Iris pigment epithelial cell (primary cell): Measurements from ENCODE around the gene CEACAM20.
"Not testable (repeated sequence)": the region's sequence is repeated elsewhere in the genome, so short reads cannot be mapped to it uniquely, and the experiment has no call there.

ENCODE experiments used
- DNase-seq: peaks from one replicate; pipeline ENCODE4 v3.0.0-alpha.2; 2011; ENCODE audit warnings: low read depth

Gene CEACAM20

GRCh38 chr19:44529536-44529935 is at the start of gene CEACAM20:
TSS of gene CEACAM20 (minus strand) at chr19:44529675. CDS start at chr19:44529509, 166 bp downstream.
- no peak for DNase-seq

DNA sequence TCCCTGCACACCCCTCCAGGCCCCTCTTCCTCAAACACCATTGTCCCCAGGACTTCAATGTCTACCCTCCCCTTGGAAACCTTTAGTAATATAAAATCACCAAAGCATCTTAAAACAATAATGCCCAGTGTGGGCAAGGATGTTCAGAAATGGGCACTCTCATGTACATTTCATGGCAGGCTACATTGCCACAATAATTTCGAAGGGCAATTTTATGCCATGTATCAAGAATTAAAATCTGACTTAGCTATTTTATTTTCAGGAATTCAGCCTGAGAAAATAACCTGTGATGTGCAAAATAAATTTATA is 48.0 kb upstream of the CEACAM20 start:
- DNase-seq, result no peak

- peak; percentile 47 for DNase-seq
Measured at GRCh38 chr19:44576843-44577565, 47.5 kb upstream of the CEACAM20 start.

GRCh38 chr19:44575116-44575700 is 45.7 kb upstream of the CEACAM20 start:
- DNase-seq, result no peak

DNA sequence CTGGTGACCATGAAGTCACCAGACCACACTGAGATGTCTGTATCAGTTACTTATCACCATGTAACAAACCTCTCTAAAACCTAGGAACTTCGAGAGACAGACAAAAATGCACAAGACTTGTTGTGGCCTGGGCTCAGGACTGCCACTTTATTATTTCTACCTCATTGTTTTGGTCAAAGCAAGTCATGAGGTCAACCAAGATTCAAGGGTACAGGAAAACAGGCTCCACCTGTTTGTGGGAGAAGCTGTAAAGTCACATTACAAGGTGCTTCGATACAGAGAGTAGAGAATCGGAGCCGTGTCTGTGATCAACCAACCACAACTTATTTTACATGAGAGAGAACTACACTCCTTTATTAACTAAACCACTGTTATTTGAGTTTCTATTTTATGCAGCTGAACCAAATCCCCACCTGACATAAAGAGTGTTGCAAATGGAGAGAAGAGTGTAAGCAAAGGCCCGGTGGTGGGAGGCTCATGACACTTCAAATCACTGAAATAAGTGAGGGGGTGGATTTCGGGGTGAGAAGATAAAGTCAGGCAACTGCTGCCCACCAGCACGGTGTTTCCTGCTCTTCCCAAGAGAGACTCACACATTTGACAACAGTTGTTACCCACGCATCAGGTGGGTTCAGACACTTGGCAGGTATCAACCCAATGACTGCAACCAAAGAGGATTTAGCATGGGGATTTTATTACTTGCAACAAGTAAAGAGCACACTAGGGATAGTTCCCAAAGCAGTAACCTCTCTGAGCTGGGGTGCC is 44.9 kb upstream of the CEACAM20 start:
- no peak for DNase-seq

DNA sequence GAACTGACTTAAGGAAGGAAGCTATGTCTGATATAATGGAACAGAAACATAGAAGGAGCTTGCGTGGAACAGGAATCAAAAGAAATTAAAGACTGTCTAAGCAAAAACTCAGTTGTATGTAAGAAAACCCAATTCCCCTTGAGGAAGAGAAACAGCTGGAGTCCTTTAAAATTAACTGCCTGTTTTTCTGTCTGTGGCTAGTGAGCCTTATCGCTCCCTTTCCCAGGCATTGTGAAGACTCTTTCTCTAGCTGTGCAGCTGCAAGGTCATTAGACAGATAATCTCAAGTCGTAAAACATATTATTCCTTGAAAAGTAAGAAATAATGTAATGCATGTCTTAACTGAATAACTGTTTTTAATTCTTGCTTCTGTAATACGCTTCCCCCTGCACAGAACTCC is 44.2 kb upstream of the CEACAM20 start:
- no peak for DNase-seq

DNA sequence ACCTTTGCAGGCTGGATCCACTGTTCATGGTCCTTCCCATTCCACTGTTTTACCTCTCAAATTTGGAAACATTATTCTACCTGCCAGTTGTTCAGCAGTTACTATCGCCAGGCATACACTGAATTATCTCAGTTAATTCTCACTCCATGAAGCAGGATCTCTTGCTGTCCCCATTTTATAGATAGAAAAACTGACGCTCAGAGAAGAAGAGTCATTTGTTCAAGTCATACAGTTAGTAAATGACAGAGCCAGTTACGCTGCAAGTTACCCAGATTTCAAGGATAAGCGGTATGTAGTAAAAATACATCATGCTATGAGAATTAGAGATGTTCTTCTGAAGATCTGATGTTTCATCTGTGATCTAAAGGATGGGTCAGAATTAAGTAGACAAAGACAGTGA is 43.7 kb upstream of the CEACAM20 start:
- DNase-seq, result no peak

DNA sequence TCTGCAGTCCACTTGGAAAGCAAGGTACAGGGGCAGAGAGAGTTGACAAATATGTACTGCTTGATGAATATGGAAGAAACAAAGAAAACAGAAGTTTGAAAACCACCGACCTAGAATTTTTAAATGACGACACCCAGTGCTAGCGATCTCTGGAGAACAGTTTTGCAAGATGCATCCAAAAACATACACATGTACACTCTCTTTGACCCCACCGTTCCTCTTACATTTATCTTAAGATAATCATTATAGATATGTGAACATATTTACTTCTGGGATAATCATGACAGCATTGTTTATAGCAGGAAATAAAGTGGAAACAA is 43.1 kb upstream of the CEACAM20 start:
- no peak for DNase-seq

- DNase-seq, result no peak
Measured at GRCh38 chr19:44571830-44572580, 42.5 kb upstream of the CEACAM20 start.

DNA sequence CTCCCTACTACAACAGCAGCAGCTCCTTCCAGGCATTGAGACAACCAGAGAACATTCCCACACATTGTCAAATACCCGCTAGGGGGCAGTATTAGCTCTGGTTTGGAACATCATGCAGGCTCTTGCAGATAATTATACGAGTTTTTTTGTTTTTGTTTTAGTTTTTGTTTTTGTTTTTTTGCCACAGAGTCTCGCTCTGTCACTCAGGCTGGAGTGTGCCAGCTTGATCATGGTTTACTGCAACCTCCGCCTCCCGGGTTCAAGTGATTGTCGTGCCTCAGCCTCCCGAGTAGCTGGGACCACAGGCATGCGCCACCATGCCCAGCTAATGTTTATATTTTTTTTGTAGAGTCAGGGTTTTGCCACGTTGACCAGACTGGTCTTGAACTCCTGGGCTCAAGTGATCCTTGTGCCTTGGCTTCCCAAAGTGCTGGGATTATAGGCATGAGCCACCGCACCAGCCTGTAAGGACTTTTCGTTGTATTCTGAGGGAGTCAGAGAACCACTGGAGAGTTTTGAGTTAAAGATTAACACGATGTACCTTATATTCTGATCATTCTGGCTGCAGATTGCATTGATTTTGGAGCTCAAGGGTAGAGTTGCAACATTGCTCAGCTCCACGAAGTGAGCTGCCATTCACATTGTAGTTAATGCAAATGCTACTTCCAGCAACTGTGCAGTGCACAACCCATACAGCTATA is 41.7 kb upstream of the CEACAM20 start:
- peak; percentile 81 for DNase-seq

GRCh38 chr19:44570603-44570983 is 41.1 kb upstream of the CEACAM20 start:
- no peak for DNase-seq

GRCh38 chr19:44567745-44568144 is 38.3 kb upstream of the CEACAM20 start:
- DNase-seq, result no peak

- peak; percentile 12 for DNase-seq
Measured at GRCh38 chr19:44566984-44567383, 37.5 kb upstream of the CEACAM20 start.

GRCh38 chr19:44563086-44563655 is 33.7 kb upstream of the CEACAM20 start:
- DNase-seq, result not testable (repeated sequence)

DNA sequence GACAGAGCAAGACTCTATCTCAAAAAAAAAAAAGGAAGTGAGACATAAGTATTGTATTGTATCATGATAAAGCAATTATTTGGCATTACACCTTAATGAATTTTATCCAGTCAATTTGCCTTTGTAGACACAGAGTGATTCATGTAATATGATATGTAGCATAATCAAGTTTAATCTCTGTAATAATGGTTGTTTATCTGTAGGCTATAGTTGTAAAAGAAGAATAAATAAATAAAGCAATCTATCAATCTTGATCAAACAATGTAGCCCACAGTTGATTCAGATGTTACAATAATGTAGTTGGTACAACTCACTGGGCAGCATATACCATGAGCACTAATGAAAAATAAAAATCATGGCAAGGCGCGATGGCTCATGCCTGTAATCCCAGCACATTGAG is 28.5 kb upstream of the CEACAM20 start:
- DNase-seq, result no peak

DNA sequence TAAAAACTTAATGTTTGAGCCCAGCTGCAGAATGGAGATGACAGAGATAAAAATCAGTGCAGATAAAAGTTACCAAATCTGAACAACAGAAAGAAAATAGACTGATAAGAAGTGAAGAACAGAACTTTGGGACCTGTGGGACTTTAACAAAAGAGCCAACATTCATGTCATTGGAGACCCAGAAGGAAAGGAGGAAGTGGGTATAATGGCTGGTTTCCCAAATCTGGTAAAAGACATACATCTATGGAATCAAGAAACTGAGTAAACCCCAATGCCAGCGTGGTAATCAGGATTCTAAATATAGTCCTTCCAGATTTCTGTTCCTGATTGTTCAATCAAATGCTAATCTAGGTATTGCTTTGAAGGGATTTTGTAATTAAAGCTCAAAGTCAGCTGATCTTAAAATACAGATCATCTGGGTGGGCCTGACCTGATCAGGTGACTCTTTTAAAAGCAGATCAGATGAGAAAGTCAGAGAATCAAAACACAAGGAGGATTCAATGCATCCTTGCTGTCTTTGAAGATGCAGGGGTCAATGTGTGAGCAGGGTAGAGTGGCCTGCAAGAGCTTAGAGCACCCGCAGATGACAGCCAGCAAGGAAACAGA is 25.3 kb upstream of the CEACAM20 start:
- DNase-seq, result no peak

GRCh38 chr19:44553478-44554171 is 24.1 kb upstream of the CEACAM20 start:
- peak; percentile 49 for DNase-seq

GRCh38 chr19:44552324-44552723 is 22.8 kb upstream of the CEACAM20 start:
- peak; percentile 28 for DNase-seq

GRCh38 chr19:44551850-44552249 is 22.4 kb upstream of the CEACAM20 start:
- DNase-seq, result no peak

GRCh38 chr19:44550976-44551375 is 21.5 kb upstream of the CEACAM20 start:
- not testable (repeated sequence) for DNase-seq

GRCh38 chr19:44549507-44549906 is 20.0 kb upstream of the CEACAM20 start:
- no peak for DNase-seq
